AG09309 (cell line): ENCODE results near the gene TMIGD1.
"Not testable (repeated sequence)": the region's sequence is repeated elsewhere in the genome, so short reads cannot be mapped to it uniquely, and the experiment has no call there.

ENCODE experiments used
- DNase-seq: peaks from one replicate; pipeline ENCODE4 v3.0.0-alpha.2; 2010; ENCODE audit warnings: low read depth
- H3K4me3 ChIP-seq: 2 replicates; pipeline ENCODE4 v1.5.1; 2011; ENCODE audit warnings: mild to moderate bottlenecking, low read depth, low read length, moderate library complexity; ENCODE audit not compliant: control insufficient read depth
- TF ChIP-seq, protein P1 (sequence below): IDR thresholded peaks from 2 replicates; pipeline ENCODE4 v1.5.1; 2011; ENCODE audit warnings: mild to moderate bottlenecking, low read depth, low read length, inconsistent platforms; ENCODE audit not compliant: insufficient read depth, control insufficient read depth; ENCODE audit errors: missing control alignments

Gene TMIGD1

DNA sequence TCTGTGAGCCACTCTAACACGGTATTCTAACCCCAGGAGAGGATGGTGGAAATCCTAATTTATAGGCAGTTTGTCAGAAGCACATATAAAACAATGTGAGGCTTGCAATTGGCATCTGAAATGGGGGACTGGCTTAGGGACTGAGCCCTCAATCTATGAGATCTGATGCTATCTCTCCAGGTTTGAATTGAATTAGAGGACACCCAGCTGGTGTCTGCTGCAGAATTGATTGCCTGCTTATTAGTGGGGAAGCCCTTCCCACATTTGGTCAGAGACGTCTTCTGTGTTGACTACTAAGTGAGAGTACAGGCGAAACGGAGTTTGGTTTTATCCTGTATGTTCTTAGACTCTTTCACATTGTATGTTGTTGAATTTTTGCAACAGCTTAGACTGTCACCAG, 13.6 kb upstream of the TMIGD1 start:
- no peak for DNase-seq
- no peak overlapping the region for H3K4me3 ChIP-seq
- TF ChIP-seq, protein P1, sequence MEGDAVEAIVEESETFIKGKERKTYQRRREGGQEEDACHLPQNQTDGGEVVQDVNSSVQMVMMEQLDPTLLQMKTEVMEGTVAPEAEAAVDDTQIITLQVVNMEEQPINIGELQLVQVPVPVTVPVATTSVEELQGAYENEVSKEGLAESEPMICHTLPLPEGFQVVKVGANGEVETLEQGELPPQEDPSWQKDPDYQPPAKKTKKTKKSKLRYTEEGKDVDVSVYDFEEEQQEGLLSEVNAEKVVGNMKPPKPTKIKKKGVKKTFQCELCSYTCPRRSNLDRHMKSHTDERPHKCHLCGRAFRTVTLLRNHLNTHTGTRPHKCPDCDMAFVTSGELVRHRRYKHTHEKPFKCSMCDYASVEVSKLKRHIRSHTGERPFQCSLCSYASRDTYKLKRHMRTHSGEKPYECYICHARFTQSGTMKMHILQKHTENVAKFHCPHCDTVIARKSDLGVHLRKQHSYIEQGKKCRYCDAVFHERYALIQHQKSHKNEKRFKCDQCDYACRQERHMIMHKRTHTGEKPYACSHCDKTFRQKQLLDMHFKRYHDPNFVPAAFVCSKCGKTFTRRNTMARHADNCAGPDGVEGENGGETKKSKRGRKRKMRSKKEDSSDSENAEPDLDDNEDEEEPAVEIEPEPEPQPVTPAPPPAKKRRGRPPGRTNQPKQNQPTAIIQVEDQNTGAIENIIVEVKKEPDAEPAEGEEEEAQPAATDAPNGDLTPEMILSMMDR: no peak

DNA sequence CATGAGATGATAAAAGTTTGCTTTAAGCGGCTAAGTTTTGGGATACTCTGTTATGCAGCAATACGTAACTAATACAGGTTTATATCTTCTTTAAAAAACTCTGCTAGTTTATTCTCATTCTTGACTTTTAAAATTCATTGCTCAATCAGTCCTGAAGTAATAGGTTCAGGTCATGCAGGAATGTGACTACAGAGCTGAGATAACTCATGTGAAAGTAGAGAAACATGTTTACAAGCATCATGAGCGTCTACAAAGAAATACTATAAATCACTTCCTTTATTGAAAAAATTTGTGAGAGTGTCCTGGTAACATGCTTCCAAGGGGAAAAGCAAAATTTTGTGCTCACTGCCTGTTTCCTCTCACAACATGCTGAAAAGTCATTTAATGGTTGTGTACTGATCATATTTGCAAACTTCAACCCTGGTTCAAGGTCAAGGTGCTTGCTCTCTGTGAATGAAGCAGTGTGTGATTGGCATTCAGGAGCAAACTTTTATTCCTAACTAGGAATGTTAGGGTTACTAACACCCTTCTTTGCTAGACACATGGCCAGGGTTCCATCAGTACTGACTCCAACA, 12.5 kb upstream of the TMIGD1 start:
- TF ChIP-seq, protein P1: no peak
- DNase-seq: no peak
- H3K4me3 ChIP-seq: no peak overlapping the region

DNA sequence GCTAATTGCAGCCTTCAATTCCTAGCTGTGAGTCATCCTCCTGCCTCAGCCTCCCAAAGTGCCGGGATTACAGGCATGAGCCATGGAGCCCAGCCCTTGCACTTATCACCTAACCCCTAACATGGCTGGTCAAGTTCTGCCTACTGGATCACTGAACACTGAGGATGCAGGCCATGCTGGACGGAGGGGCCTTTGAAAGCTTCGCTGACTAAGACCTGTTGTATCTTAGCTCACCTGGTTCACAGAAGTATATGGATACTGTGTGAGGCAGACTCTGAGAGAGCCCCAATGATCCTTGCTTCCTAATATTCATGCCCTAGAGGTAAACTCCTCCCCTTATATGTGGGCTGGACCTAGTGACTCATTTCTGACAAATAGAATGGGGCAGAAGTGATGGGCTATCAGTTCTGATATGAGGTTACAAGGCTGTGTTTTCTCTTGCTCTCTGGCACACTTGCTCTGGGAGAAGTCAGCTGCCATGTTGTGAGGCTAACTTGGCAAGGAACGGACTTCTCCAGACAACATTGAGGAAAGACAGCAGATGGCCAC, 11.7 kb upstream of the TMIGD1 start:
- TF ChIP-seq, protein P1: no peak

DNA sequence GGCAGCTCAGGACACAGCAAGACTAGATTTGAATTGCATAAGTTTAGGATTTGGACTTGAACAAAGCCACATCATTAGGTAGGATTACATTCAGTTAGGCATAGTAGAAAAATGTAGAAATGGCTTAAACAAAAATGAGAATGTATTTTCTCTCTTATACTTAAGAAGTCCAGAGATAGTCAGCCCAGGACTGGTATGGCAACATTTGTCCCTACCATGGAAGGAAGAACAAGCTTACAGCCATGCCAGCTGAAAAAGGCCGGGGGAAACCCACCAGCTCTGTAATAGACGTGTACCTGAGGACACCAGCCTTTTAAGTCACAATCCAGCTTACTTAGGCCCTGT, 11.2 kb upstream of the TMIGD1 start:
- no peak overlapping the region for H3K4me3 ChIP-seq
- TF ChIP-seq, protein P1: no peak
- no peak for DNase-seq

More for the DNA sequence above, 11.7 kb upstream of the TMIGD1 start:
- H3K4me3 ChIP-seq: no peak overlapping the region
- no peak for DNase-seq

DNA sequence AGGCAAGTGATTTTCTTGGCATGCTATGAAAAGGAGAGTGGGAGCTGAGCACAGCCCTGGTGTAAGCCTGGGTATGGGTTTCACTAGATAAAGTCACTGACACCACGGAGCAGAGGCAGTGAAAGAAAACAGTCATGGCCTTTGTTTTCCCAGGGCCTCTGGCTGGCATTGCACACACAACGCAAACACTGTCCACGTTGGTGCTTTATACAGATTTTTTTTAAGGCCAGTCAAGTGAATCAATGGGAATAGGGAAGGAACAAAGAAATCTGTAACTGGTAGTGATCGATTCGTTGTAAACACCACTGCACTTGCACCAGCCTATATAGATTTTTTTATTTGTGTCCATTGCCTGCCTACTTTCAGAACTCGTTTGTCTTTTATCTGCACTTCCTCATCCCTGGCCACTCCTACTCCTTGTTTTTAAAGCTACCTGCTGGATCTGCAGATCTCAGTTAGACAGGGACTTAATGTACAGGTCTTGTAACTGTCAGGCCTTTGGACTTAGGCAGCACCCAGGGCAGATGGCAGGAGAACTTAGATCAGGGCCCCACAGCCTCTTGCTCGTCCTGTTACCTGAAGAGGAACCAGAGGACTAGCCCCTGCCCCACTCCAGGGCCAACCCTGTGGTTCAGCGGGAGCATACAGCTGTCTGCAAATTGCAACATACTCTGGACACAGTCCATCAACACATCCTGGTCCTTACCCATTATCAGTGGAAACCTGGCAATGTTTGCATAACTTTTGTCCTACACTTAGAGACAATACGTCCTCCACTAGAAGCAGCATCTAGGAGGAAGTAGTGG, 10.6 kb upstream of the TMIGD1 start:
- H3K4me3 ChIP-seq: no peak overlapping the region
- TF ChIP-seq, protein P1: no peak
- DNase-seq: no peak

DNA sequence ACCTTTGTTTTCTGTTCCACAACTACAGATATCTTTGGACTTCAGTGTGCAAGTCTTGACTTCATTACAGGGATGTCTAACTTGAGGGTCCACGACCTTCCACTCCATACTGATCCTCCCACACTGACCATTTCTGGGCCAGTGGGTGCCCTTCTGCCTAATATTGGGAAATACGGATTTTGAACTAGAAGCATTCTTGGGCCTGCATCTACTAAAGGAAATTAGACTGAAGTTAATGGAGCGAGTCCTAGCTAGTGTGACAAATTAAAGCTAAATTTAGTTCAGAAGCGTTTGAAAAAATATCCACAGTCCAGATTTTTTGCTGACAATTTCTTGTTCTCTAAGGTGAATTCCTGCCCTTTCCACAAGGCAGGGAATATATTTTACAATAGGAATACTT, 9.9 kb upstream of the TMIGD1 start:
- TF ChIP-seq, protein P1: no peak
- DNase-seq: no peak
- no peak overlapping the region for H3K4me3 ChIP-seq

DNA sequence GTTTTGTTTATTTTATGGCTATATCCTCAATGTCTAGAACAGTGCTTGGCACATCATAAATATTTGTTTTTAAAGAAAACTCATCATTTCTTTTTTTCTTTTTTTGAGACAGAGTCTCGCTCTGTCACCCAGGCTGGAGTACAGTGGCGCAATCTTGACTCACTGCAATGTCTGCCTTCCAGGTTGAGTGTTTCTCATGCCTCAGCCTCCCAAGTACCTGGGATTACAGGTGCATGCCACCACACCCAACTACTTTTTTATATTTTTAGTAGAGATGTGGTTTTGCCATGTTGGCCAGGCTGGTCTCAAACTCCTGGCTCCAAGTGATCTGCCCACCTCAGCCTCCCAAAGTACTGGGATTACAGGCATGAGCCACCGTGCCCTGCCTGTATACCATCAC, 9.4 kb upstream of the TMIGD1 start:
- H3K4me3 ChIP-seq, DNase-seq: not testable (repeated sequence)
